Measurements from ENCODE around the gene ABCA2.
"Not testable (repeated sequence)": the region's sequence is repeated elsewhere in the genome, so short reads cannot be mapped to it uniquely, and the experiment has no call there.

Gene ABCA2

DNA sequence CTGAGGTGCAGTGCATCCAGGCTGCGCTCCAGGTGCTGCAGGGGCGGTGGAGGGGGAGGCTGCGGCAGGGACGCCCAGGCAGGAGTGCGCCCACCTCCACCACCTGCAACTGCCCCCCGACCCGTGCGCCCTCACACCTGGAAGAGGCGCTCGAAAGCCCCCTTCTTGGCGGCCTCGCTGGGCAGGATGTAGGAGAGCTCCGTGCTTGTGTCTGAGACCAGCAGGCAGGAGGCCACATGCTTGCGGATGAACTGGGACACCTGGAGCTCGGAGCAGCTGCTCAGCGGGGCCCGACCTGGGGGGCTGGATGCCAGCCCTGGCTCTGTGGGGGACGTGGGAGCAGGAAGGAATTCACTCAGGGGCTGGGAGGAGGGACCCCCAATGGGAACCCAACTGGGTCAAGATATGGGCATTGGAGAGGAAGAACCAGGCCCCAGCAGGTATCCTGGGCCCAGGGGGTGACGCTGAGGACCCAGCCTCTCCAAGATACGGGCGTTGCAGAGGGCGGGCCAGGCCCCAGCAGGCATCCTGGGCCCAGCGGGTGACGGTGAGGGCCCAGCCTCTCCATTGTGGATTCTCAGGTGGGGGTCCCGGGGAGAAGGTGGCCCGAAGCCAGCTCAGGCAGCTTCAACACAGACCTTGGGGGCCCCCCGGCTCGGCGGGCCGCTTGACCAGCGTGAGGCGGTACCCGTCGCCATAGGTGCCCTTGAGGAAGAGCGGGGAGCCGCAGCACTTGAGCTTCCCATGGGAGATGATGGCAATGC is 13.1 kb downstream of the ABCA2 start:
- DNase-seq (ENCODE audit: low read depth in 2 of 2): no peak

DNA sequence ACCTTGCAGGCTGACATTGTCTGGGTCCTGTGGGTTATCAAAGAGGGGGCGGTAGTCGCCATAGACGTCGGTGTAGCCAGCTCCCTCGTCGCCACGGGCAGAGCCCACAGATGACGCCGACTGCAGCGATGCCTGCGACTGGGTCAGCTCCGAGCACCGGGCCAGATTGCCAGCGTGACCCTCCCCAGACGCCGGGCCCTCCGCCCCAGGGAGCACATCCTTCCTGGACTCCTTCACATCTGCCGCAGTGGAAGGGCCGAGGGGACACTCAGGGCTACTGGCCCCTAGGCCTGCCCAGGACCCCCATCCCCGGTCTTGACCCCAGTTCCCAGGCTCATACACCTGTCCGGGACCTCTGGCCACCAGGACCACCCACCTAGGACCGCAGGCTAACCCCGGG is 13.9 kb downstream of the ABCA2 start:
- no peak for DNase-seq (ENCODE audit: low read depth in 2 of 2)

DNA sequence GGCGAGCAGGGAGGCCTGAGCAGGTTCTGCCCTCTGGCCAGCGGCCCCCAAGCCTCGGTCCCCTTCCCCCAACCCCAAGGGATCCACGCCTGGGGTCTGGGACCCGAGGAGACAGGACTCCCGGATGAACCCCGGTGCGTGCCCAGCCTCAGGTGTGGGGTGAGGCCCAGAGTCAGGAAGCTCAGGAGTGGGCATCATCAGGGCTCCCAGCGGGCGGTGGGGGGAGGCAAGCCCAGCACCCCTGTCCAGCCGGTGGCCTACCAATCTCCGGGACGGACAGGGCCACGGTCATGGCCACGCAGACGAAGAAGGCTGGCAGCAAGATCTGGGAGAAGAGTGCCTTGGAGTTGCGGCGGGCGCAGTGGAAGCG is 14.5 kb downstream of the ABCA2 start:
- DNase-seq (ENCODE audit: low read depth in 2 of 2): no peak

- no peak for DNase-seq (ENCODE audit: low read depth in 2 of 2)
These were observed 15.1 kb downstream of the ABCA2 start for GRCh38 chr9:137012694-137013570.

DNA sequence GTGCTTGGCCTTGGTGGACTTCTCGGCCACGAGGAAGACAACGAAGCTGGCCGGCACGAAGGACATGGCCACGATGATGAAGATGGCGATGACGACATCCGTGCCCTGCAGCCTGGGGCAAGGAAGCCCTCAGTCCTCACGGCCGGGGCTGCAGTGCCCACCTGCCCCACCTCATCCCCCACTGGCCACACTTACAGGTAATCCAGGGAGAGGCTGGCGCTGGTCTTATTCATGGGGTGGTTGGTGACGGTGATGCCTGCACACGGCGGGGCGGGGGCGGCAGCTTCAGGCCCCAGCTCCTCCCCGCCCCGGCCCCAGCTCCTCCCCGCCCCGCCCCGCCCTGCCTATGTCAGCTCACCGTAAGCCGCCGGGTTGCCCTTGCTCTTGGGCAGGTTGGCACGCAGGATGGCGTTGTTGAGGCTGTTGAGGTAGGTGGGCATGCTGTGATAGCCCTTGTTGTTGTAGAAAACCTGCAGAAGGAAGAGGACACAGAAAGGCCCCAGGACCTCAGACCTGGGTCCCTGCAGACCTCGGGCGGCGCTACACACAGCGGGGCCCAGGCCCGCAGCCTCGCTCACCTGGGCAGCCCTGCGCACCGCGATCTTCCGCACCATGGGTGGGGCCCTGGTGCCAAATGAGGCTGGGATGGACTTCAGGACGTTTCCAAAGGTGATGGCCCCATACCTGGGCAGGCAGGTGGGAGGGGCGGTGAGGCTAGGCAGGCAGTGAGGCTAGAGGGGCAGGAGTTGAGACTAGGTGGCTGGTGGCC is 15.9 kb downstream of the ABCA2 start:
- DNase-seq (ENCODE audit: low read depth in 2 of 2): no peak

- DNase-seq (ENCODE audit: low read depth in 2 of 2): no peak
These were observed 16.9 kb downstream of the ABCA2 start for GRCh38 chr9:137011156-137011555.

DNA sequence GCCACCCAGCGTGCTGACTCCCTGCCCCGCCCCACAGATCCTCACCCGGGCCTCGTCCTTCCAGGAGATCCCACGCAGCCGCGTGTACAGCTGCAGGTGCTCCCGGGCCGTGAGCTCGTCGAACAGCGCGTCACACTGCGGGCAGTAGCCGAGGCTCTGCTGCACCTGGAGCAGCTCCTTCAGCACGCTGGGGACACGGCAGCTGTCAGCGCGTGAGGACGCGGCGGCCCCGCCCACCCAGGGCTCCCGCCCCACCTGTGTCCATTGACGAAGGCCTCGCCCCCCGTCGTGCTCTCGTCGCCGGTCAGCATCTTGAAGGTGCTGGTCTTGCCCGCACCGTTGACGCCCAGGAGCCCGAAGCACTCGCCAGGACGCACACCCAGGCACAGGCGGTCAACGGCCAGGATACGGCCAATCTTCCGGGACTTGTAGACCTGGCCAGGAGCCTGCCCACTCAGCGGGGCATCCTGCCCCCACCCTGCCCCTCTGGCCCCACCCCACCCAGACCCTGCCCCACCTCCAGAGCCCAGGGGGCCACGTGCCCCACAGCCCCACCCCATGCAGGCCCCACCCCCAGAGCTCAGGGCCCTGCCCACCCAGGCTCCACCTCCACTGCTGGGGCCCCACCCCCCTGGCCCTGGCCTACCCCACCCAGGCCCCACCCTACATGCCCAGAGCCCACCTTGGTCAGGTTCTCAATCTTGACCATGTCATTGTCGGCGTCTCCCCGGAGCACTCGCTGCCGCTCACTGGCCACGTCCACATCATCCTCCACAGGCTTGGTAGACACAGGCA is 17.9 kb downstream of the ABCA2 start:
- DNase-seq (ENCODE audit: low read depth in 2 of 2): no peak

DNA sequence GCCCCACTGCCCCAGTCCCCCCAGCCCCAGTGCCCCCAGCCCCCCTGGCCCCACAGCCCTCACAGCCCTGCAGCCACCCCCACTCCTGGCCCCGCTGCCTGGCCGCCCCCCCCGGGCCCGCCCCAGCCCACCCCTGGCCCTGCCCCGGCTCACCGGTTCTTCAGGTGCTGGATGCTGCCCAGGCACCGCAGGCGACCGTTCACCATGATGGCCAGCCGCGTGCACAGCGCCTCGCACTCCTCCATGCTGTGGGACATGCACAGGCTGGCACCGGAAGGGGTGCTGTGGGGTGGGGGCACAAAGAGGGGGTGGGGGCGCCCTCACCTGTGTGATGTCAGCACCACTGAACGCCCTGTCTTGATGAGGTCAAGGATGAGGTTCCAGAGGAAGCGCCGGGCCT is 18.8 kb downstream of the ABCA2 start:
- no peak for DNase-seq (ENCODE audit: low read depth in 2 of 2)

DNA sequence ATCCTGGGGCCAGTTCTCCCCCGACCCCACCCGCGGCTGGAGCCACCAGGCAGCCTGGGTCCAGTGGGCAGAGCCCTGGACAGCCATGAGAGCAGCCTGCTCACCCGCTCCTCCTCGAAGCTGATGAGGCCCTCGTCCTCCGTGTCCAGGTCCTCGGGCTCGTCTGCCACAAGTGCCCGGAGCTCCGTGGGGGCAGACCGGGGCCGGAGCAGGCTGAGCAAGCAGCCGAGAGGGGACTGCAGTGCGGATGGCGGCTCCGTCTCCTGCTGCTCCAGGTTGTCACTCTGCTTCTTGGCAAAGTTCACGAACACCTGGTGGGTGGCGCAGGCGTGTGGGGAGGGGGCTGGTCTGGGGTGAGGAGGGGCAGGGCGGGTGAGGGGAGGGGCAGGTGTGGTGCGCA is 19.7 kb downstream of the ABCA2 start:
- DNase-seq (ENCODE audit: low read depth in 2 of 2): no peak

DNA sequence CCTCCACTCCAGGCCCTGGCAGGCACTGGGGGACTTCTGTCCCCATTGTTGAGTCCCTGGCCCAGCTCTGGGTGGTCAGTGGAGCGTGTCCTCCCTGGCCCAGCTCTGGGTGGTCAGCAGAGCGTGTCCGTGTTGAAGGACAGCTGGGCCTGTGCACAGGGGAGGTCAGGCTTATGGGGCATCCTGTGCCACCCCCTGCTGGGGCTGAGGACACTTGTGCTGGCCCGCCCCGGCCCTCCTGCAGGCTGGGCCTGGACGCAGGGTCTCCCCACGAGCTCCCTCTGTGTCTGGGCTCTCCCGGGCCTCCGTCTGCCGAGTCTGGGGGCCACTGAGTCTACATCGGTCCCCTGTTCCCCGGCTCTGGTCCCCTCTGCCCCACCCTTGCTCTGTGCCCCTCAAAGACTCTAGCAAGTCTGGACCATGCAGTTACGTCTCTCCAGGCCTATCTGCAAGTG is 20.2 kb downstream of the ABCA2 start:
- no peak for DNase-seq (ENCODE audit: low read depth in 2 of 2)

GRCh38 chr9:137007108-137007815 is 20.8 kb downstream of the ABCA2 start:
- no peak for DNase-seq (ENCODE audit: low read depth in 2 of 2)

DNA sequence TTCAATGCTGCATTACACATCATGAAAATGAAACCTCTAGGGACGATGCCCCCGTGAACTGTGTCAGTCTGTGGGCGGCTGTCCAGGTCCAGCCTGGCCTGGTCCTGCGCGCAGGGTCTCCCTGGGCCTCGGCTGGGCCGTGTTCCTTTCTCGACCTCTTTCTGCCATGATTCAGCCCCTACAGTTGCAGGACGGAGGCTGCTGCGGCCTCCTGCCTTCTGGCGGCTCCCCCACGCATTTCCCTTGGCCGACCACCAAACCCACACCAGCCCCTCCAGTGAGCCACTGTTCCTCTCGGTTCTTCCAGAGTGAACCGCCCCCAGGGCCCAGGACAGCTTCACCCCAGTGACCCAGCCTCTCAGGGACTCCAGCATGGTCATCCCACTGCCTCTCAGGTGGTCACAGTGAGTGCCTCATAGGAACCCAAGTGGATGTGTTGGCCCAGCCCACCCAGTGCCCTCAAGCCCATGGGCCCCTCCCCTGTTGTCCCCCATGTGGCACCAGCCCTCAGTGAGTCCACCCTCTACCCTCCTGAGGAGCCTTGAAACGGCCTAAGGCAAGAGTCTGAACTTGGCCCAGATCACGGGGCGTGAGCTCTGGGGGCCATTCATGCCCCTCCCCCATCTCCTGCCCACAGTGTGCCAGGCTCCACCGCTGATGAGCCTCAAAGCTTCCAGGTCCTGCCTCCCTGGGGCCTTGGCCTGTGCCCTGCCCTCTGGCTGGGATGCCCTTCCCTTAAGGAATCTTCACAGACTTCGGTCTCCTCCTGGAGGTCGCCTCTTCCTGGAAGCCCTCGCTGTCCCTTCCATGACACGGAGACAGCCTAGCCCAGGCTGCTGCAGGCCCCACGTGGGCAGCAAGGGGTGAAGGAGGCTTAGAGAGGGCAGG is 21.7 kb downstream of the ABCA2 start:
- no peak for DNase-seq (ENCODE audit: low read depth in 2 of 2)

GRCh38 chr9:137004285-137004684 is 23.8 kb downstream of the ABCA2 start:
- DNase-seq (ENCODE audit: low read depth in 2 of 2): not testable (repeated sequence)

GRCh38 chr9:137002646-137003041 is 25.4 kb downstream of the ABCA2 start:
- no peak for DNase-seq (ENCODE audit: low read depth in 2 of 2)

GRCh38 chr9:137001857-137002645 is 26.0 kb downstream of the ABCA2 start:
- no peak for DNase-seq (ENCODE audit: low read depth in 2 of 2)

DNA sequence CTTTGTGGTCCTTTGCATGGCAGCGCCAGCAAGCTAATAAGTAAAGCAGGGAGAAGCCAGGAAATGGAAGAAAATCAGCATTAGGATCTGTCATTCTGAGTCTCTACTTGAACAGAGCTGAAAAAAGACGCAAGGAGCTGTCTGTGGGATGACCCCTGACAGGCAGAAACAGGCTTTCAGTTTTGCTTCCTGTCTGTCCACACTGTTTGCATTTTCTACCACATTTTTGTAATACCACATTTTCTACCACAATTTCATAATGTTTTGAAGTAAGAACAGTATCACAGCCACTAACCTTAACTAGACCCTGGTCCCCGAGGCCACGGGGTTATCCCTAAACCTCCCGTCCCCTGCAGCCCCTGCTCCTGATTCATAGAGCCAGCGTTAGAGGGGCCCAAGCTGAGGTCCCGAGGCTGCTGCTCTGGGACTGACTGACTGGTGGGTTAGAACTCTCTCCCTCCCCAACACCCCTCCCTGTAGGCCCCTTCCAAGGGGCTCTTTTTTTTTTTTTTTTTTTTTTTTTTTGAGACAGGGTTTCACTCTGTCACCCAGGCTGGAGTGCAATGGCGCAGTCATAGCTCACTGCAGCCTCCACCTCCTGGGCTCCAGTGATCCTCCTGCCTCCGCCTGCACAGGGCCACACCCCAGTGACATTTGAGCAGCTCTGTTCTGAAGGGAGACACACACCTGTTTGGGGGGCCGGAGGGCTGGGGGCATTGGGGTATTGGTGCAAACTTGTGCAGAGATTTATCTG is 27.7 kb downstream of the ABCA2 start:
- no peak for DNase-seq (ENCODE audit: low read depth in 2 of 2)

DNA sequence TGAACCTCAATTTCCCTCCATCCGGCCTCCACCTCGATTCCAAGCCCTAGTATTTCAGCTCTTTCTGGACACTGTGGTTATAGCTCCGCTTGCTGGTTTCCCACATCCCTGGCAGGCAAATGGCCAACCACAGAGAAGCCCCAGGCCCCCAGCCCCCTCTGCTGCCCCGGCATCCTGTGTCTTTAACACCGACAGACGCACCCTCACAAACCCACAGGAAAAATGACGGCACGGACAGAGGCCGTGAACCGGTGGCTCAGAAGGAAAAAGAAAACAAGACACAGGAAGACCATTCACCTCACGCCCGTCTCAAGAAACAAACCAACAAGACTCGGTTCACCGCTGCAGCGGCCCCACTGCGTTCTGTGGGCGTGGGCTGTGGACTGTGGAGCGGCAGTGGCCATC is 30.2 kb downstream of the ABCA2 start:
- DNase-seq (ENCODE audit: low read depth in 2 of 2): peak in 1 of 2 donors; percentile 26

GRCh38 chr9:136997371-136997770 is 30.7 kb downstream of the ABCA2 start:
- no peak for DNase-seq (ENCODE audit: low read depth in 2 of 2)
